ENCODE results near the gene RBMS3.
"Not testable (repeated sequence)": the region's sequence is repeated elsewhere in the genome, so short reads cannot be mapped to it uniquely, and the experiment has no call there.

The RBMS3 gene

DNA sequence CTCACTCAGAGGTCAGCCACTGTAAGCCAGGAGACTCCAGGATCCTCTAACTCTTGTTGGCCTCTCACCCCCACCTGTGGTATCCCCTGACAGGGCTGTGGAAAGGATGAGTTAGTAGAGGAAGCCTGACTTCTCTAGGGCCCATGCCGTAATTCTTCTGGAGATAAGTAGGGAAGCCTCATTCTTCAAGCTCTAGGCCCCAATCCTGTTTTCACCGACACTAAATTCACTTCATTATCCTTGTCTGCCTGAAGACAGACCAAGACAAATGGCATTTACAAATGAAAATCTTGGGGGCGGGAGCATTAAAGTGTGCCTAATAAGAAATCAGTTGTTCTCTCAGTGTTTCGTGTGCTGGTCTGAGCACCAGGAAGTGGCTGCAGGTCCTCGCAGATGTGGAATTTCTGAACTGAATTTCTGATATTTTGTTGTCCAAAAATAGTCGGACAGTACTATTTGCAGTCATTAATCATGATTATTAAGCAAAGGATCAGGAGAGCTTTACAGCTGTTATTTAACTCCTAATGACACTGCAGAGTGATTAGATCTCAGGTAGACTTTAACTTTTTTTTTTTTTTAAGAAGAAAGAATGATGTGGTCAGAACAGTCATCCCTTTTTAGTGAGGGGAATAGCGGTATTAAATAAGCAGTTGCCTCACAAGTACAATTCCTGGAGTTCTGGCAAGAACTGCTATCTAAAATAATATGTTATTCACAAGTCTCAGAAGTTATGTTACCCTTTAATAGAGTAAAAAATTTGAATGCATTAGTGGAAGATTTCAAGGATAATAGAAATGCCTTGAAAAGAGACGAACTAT, 58.4 kb downstream of the RBMS3 start:
- DNase-seq (ENCODE audit: low spot score), result peak; percentile 24

DNA sequence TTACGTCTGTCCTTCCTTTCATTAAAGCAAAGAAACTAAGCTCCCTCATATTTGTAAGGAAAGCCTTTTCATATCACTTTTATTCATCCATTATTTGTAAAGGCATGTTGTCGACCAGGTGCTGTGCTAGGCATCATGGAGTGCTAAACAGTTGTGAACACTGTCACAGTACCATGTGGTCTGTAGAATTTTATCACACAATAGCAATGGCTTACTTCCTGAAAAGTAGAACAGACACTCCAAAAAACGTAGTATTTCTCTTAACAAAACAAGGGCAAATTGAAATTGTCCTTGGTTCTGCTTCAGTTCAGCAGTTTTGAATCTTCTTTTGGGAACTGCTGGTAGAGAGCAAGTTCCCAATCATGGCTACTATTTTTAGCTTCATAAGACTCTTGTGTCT, 63.3 kb downstream of the RBMS3 start:
- no peak for DNase-seq (ENCODE audit: low spot score)

- DNase-seq (ENCODE audit: low spot score), result no peak
Observed at GRCh38 chr3:29344935-29345334, 64.1 kb downstream of the RBMS3 start.

DNA sequence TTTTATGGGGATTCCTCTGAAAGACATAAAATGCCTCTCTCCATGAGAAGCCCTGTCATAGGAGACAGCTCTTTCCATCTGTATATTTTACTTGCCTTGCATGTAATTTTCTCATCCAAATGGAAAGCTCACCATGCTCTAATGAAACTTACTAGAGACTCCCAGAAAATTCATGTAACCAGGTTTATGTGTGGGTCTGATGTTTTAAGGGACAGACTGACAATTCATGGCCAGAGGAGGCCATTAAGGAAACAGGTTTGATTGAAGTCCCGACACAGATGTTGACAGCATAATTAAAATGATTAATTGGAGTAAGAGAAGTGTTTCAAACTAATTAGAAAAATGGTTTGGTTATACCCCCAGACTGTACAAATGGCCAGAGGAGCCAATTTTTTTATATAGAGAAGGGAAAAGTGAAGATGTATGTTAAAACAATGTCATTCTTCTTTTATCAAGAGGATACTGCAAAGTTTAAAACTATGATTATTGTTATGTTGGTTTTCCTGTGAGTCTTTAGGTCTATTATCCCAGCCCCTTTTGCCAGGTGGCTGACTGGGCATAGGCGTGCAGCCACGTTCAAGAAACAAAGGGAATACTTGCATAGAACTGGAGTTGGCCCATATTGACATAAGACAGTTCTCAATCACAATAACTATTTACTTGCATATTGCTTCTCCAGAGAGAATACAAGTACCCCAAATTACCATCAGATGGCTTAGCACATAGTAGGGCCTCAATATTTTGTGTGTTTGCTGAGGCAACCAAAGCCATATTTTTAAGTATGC, 64.8 kb downstream of the RBMS3 start:
- DNase-seq (ENCODE audit: low spot score), result no peak

- DNase-seq (ENCODE audit: low spot score), result peak; percentile 63
Observed at GRCh38 chr3:29346828-29347227, 66.0 kb downstream of the RBMS3 start.

DNA sequence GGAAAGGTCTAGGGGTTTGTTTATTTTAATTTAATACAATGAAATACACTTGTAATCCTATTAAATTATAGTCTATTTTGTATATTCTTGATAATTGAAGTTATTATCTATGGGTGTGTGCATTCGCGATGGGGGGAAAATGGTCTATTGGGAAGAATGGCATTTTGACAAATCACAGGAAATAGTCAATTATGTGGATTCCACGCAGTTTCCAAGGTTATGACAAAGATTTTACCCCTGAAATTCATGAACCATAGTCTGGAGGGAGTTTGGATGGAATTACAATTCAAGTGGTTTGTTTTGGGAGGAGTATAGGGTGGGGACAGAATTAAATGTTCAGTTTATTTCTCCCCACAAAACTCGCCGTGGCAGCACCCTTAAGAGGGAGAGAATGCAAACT, 66.5 kb downstream of the RBMS3 start:
- DNase-seq (ENCODE audit: low spot score), result no peak

GRCh38 chr3:29348316-29348715, 67.4 kb downstream of the RBMS3 start:
- DNase-seq (ENCODE audit: low spot score), result no peak

GRCh38 chr3:29349049-29349448, 68.2 kb downstream of the RBMS3 start:
- DNase-seq (ENCODE audit: low spot score), result no peak

DNA sequence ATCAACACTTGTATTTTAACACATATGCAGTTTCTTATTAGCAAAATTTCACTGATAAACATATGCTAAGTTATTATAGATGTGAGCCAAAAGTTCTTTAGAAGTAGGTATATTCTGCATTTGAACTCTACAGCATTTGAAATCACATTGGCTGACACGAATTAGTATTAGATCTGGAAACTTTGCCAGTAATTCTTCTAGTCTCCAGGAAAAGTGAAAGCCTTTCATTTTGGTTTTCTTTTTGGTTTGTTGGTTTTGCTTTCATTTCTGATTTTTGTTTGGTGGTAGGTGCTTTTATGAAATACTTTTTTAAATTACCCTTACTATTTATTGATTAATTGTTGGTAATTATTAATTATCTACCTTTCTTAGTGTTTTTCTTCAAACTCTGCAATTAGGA, 72.9 kb downstream of the RBMS3 start:
- DNase-seq (ENCODE audit: low spot score), result no peak

DNA sequence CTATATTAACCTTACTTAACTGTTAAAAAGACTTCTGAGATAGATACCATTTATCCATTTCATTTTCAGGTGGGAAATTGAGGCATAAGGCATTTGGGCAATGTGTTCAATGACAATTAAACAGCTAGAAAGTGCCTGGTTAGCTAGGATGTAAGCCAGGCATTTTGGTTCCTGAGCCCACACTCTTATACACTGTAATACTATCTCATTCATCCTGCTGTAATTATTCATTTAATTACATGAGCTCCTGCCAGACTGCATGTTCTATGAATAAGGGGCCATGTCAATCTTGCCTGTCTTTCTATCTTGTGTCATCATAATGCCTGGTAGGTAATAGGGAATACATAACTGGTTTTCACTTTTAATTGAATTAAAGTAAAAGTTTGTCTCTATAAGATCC, 74.0 kb downstream of the RBMS3 start:
- no peak for DNase-seq (ENCODE audit: low spot score)

DNA sequence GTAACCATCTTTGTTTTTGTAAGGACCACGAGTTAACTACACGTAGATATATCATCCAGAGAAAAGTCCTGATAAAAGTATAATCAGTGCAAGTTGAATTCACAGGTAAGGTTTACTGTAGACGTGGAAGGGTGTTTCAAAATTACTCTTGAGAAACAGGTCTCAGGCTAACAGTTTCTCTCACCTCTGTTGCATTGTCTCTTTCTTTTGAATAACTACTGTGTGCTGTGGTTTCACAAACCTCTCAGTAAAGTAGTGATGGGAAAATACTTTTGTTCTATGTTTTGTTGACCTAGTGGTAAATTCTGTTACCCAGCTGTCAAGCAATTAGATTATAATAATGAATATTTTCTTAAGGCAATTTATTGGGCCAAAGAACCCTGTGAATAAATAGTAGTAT, 75.2 kb downstream of the RBMS3 start:
- no peak for DNase-seq (ENCODE audit: low spot score)

GRCh38 chr3:29360289-29360688, 79.4 kb downstream of the RBMS3 start:
- DNase-seq (ENCODE audit: low spot score), result not testable (repeated sequence)

DNA sequence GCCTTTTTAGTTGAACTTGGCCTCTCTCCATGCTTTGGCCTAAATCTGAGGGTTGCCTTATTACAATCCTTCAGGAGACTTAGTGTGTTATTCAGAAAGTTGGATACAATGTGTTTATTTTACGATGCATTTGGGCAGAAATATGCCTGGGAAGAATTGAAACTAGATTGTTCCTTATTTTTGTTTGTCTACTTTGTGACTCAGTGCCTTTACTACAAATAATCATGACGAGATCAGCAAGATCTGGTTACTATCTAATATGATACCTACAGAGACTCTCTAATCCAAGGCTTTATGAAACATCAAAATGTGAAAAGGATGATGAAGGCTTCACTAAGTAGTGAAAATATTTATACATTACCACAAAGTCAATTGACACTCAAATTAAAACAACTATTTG, 82.2 kb downstream of the RBMS3 start:
- no peak for DNase-seq (ENCODE audit: low spot score)

DNA sequence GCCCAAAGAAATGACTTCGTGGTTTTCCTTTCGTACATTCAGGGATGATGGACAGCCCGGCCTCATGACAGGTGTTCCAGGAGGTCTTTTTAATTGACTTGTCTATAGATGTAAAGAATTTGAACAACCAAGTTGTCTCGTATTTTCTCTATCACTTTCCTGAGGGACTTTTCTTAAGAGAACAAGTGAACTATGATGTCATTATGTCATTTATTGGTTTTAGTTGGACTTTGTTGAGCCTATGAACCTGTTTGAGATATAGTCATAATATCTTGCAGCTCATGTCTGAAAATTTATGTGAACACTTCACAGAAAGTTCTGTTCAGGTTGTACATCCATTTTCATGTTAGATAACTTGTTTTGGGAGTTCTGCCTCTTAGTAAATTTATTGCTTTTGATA, 89.2 kb downstream of the RBMS3 start:
- DNase-seq (ENCODE audit: low spot score), result no peak

GRCh38 chr3:29370476-29371420, 89.9 kb downstream of the RBMS3 start:
- DNase-seq (ENCODE audit: low spot score), result no peak

- DNase-seq (ENCODE audit: low spot score), result peak; percentile 39
Observed at GRCh38 chr3:29373131-29373680, 92.3 kb downstream of the RBMS3 start.

DNA sequence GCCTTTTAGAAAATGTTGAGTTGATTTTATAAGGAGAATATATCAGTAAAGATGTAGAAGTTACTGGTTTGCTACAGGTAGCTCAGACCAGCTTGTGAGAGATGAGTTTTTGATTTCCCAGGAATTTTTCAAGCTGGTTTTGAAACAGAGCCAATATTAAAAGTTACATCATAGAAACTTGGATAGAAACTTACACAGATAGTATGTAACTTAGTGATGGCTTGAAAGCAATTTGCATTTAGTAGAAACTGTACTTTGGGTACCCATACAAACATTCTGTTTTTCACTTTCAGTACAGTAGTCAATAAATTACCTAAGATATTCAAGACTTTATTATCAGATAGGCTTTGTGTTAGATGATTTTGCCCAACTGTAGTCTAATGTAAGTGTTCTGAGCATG, 93.4 kb downstream of the RBMS3 start:
- no peak for DNase-seq (ENCODE audit: low spot score)

- no peak for DNase-seq (ENCODE audit: low spot score)
Observed at GRCh38 chr3:29379097-29379496, 98.2 kb downstream of the RBMS3 start.

GRCh38 chr3:29381595-29381994, 100.7 kb downstream of the RBMS3 start:
- no peak for DNase-seq (ENCODE audit: low spot score)

DNA sequence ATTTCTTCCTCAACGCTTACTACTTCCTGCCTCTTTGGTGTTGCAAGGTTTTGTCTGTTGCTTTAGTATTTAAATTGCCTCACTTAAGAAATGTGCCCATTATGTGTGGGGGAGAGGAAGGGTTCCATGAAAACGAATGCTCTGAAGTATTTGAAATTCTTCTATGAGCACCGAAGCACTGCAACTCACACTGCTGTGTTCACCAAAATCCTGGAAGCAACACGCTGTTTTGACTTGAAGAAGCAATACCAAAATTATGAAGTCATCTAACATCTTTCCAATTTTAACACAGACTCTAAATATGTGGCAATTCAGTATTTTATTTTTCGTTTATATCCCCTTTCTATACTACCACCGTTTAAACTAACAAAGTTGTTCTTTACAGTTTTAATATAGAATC, 101.5 kb downstream of the RBMS3 start:
- DNase-seq (ENCODE audit: low spot score), result peak; percentile 19

- DNase-seq (ENCODE audit: low spot score), result no peak
Observed at GRCh38 chr3:29382845-29383244, 102.0 kb downstream of the RBMS3 start.

DNA sequence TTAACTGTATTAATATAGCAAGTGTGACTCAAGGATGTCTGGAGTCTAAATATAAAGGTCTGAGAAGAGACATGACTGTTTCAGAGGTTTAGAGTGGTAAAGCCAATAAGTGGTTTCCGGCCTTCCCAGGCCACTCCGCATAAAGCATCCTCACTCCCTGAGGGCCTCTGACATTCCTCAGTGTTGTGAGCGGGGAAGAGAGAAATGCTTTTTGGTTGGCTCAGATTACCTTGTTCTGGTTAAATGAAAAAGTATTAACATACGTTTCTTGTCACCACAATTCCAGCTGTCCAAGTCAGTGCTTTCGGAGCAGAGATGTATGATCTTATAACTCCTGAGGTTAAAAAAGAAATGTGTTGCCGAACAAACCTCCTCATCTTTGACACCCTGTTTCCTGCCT, 103.8 kb downstream of the RBMS3 start:
- DNase-seq (ENCODE audit: low spot score), result peak; percentile 80
